Measurements from ENCODE around the gene STAB2. TPM values are rescaled to one million over a fixed set of nuclear protein-coding genes. Genes with fewer than 3 reads are reported as not detected.
A peak's percentile ranks its signal among the peaks of the same experiment; 100 is the strongest.

The STAB2 gene
- total and polyA plus RNA-seq, 2 of the 4 experiments (the other 2 are of a cell fraction) = not detected

DNA sequence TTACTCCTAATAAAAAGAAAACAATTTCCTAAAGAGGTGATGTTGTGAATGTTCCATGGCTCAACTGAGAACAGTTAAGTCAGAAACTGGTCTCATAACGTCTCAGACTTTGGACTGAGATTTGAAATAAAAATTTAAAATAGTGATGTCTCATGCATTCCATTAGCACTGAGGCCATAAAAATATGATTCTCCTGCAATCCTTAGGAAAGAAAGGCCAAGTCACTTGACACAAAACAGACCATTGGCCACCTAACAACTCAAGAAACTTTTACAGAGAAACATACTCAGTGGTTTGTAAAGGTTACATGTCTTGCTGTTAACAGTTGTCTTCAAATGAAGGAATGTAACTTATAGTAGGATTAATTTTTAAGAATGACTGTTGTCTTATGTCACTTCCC, 58.1 kb downstream of the STAB2 start:
- Histone ChIP-seq H2AK9ac (replicated peaks; ENCODE audit: low read depth, low read length, poor library complexity) (no peak overlapping the region), H2BK120ac (ENCODE audit: low read depth, low read length) (no peak overlapping the region), H4K5ac (ENCODE audit: low read depth, low read length) (no peak overlapping the region), H2AK5ac (ENCODE audit: low read depth, low read length) (no peak overlapping the region), H3K4ac (ENCODE audit: low read depth, low read length) (no peak overlapping the region), H3K79me1 (ENCODE audit: low read depth in 1 of 2, low read length in 2 of 2) (no peaks in the 10 kb centered on the region), H2BK5ac (ENCODE audit: low read depth, low read length, poor library complexity, severe bottlenecking) (no peak overlapping the region), H3K14ac (replicated peaks; ENCODE audit: low read depth, low read length) (no peak overlapping the region), H4K8ac (ENCODE audit: low read depth in 2 of 2, low read length in 2 of 2) (no peak overlapping the region), H3K9ac (ENCODE audit: low read depth, low read length) (no peak overlapping the region), H3K27ac (ENCODE audit: insufficient read depth, low read length) (no peak overlapping the region), H3K23ac (ENCODE audit: low read depth, low read length) (no peak overlapping the region), H3K9me3 (ENCODE audit: control insufficient read depth, insufficient read depth, low read length) (no peaks in the 10 kb centered on the region), H2BK15ac (ENCODE audit: low read depth, low read length) (no peak overlapping the region), H4K91ac (ENCODE audit: insufficient read depth, low read depth, low read length) (no peak overlapping the region), H3K4me1 (ENCODE audit: control insufficient read depth, insufficient read depth, low read length) (no peaks in the 10 kb centered on the region), H3K4me3 (ENCODE audit: insufficient read depth, low read depth, low read length) (no peak overlapping the region), H3K18ac (ENCODE audit: low read depth, low read length) (no peak overlapping the region), H4K20me1 (ENCODE audit: insufficient read depth, low read length) (no peaks in the 10 kb centered on the region), H3K56ac (ENCODE audit: extremely low read depth, insufficient read depth, low read length) (no peak overlapping the region), H2AFZ (replicated peaks; ENCODE audit: low read length, poor library complexity) (no peak overlapping the region), H3K9me1 (ENCODE audit: insufficient read depth, low read length) (no peaks in the 10 kb centered on the region), H3K36me3 (ENCODE audit: control insufficient read depth, insufficient read depth, low read length) (no peaks in the 10 kb centered on the region), H3K4me2 (ENCODE audit: low read depth, low read length) (no peak overlapping the region), H3K27me3 (ENCODE audit: control insufficient read depth, insufficient read depth, low read length) (no peaks in the 10 kb centered on the region; the same call in 1 of the 2 replicates), H2BK20ac (ENCODE audit: low read depth, low read length) (no peak overlapping the region)
- POLR2A ChIA-PET (ENCODE audit: unreplicated experiment) = no interaction called here
- no TSS peak for BruUV-seq (replicated peaks)
- WGBS, 2 experiments (ENCODE audit: extremely low coverage in 2 of 2, insufficient read length in 1 of 2) = no CpG with 5 or more reads among the region's 1 CpG
- intact Hi-C loops (cut with micrococcal nuclease) (loop anchor here (1.0 kb wide), 1 partner anchor 49 kb away; no protein-coding TSS in a partner anchor), dilution Hi-C loops (cut with HindIII; ENCODE audit: low sequenced_read_pairs, unreplicated experiment) (no loop called here), in situ Hi-C loops (cut with MboI; ENCODE audit: low sequenced_read_pairs) (no loop called here)
- DNase-seq = peak; percentile 33
- no peak for ATAC-seq (ENCODE audit: low read depth)
- CTCF ChIA-PET = no interaction called here
- TF ChIP-seq BHLHE40 (IDR thresholded peaks at IDR 0.05; ENCODE audit: low read depth, low read length) = no peak
- TF ChIP-seq, protein P1, sequence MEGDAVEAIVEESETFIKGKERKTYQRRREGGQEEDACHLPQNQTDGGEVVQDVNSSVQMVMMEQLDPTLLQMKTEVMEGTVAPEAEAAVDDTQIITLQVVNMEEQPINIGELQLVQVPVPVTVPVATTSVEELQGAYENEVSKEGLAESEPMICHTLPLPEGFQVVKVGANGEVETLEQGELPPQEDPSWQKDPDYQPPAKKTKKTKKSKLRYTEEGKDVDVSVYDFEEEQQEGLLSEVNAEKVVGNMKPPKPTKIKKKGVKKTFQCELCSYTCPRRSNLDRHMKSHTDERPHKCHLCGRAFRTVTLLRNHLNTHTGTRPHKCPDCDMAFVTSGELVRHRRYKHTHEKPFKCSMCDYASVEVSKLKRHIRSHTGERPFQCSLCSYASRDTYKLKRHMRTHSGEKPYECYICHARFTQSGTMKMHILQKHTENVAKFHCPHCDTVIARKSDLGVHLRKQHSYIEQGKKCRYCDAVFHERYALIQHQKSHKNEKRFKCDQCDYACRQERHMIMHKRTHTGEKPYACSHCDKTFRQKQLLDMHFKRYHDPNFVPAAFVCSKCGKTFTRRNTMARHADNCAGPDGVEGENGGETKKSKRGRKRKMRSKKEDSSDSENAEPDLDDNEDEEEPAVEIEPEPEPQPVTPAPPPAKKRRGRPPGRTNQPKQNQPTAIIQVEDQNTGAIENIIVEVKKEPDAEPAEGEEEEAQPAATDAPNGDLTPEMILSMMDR (conservative IDR thresholded peaks at IDR 0.05; ENCODE audit: low read depth, low read length) = no peak
- no peak for TF ChIP-seq MXI1 (IDR thresholded peaks at IDR 0.05; ENCODE audit: borderline replicate concordance, low read depth, low read length)
- TF ChIP-seq CEBPB (IDR thresholded peaks at IDR 0.05; ENCODE audit: low read depth, low read length) = no peak
- TF ChIP-seq MAFK (IDR thresholded peaks at IDR 0.05; ENCODE audit: low read depth, low read length) = no peak
- TF ChIP-seq FOS (IDR thresholded peaks at IDR 0.05; ENCODE audit: low read depth, low read length) = no peak
- no peak for TF ChIP-seq RCOR1 (IDR thresholded peaks at IDR 0.05; ENCODE audit: insufficient replicate concordance, low read length)
- no peak for TF ChIP-seq RAD21 (IDR thresholded peaks at IDR 0.05; ENCODE audit: low read length)
- TF ChIP-seq MAZ (IDR thresholded peaks at IDR 0.05; ENCODE audit: borderline replicate concordance, low read depth, low read length) = no peak
- TF ChIP-seq POLR2A (IDR thresholded peaks at IDR 0.05; ENCODE audit: low read depth, low read length) = no peak
- no peak for TF ChIP-seq CHD1 (IDR thresholded peaks at IDR 0.05; ENCODE audit: low read depth, low read length)
- no peak for TF ChIP-seq NFE2L2 (IDR thresholded peaks at IDR 0.05; ENCODE audit: low read depth, low read length)
- TF ChIP-seq, protein P2, sequence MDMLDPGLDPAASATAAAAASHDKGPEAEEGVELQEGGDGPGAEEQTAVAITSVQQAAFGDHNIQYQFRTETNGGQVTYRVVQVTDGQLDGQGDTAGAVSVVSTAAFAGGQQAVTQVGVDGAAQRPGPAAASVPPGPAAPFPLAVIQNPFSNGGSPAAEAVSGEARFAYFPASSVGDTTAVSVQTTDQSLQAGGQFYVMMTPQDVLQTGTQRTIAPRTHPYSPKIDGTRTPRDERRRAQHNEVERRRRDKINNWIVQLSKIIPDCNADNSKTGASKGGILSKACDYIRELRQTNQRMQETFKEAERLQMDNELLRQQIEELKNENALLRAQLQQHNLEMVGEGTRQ (IDR thresholded peaks at IDR 0.05; ENCODE audit: low read depth, low read length) = no peak
- TF ChIP-seq, protein P3, sequence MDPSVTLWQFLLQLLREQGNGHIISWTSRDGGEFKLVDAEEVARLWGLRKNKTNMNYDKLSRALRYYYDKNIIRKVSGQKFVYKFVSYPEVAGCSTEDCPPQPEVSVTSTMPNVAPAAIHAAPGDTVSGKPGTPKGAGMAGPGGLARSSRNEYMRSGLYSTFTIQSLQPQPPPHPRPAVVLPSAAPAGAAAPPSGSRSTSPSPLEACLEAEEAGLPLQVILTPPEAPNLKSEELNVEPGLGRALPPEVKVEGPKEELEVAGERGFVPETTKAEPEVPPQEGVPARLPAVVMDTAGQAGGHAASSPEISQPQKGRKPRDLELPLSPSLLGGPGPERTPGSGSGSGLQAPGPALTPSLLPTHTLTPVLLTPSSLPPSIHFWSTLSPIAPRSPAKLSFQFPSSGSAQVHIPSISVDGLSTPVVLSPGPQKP (IDR thresholded peaks at IDR 0.05; ENCODE audit: borderline replicate concordance, low read depth, low read length) = no peak
- TF ChIP-seq RFX5 (IDR thresholded peaks at IDR 0.05; ENCODE audit: low read depth, low read length) = no peak
- TF ChIP-seq SMC3 (IDR thresholded peaks at IDR 0.05; ENCODE audit: low read depth, low read length) = no peak
